OCI-LY1 (cell line): ENCODE data around the gene KRT12.

ENCODE experiments used
- H2AFZ ChIP-seq: fragments of 200-600 bp; sonication (generic), shearing (Covaris generic); 2 replicates; pipeline ENCODE4 v1.6.0; 2014; ENCODE audit warnings: antibody characterized with exemption, mild to moderate bottlenecking, low read length
- H3F3A ChIP-seq: fragments of 200-600 bp; sonication (generic), shearing (Covaris generic); 2 replicates; pipeline ENCODE4 v1.6.0; 2014; ENCODE audit warnings: mild to moderate bottlenecking, antibody characterized with exemption, low read length, moderate library complexity; ENCODE audit not compliant: insufficient read depth
- H3K27ac ChIP-seq: fragments of 200-600 bp; sonication (generic); 2 replicates; pipeline ENCODE4 v1.5.1; 2014; ENCODE audit warnings: low read length, mixed run types, mild to moderate bottlenecking, low read depth; ENCODE audit not compliant: poor library complexity, severe bottlenecking
- H3K27me3 ChIP-seq: fragments of 200-600 bp; sonication (generic); 2 replicates; pipeline ENCODE4 v1.6.0; 2014; ENCODE audit warnings: antibody characterized with exemption, mild to moderate bottlenecking, low read length, moderate library complexity; ENCODE audit not compliant: insufficient read depth
- H3K36me3 ChIP-seq: fragments of 200-600 bp; sonication (generic); 2 replicates; pipeline ENCODE4 v1.6.1; 2014; ENCODE audit warnings: mild to moderate bottlenecking, antibody characterized with exemption, low read length, moderate library complexity, mixed read lengths; ENCODE audit not compliant: insufficient read depth
- H3K4me1 ChIP-seq: fragments of 200-600 bp; sonication (generic); 2 replicates; pipeline ENCODE4 v1.5.1; 2014; ENCODE audit warnings: mild to moderate bottlenecking, low read length, moderate library complexity; ENCODE audit not compliant: insufficient read depth, severe bottlenecking
- H3K4me2 ChIP-seq: fragments of 200-600 bp; sonication (generic), shearing (Covaris generic); 2 replicates; pipeline ENCODE4 v1.6.1; 2014; ENCODE audit warnings: low read length
- H3K4me3 ChIP-seq: fragments of 200-600 bp; sonication (generic); 2 replicates; pipeline ENCODE4 v1.5.1; 2014; ENCODE audit warnings: low read length, low read depth, mild to moderate bottlenecking, mixed read lengths; ENCODE audit not compliant: poor library complexity, severe bottlenecking
- H3K79me2 ChIP-seq: fragments of 200-600 bp; shearing (Covaris generic); 2 replicates; pipeline ENCODE4 v1.6.1; 2016; ENCODE audit warnings: mixed run types, low read length, mixed read lengths; ENCODE audit not compliant: insufficient read depth
- H3K9ac ChIP-seq: fragments of 200-600 bp; sonication (generic), shearing (Covaris generic); 2 replicates; pipeline ENCODE4 v1.6.1; 2014; ENCODE audit warnings: mild to moderate bottlenecking, low read length, mixed read lengths
- H3K9me2 ChIP-seq: fragments of 200-600 bp; sonication (generic), shearing (Covaris generic); 2 replicates; pipeline ENCODE4 v1.6.1; 2014; ENCODE audit warnings: low read depth, mild to moderate bottlenecking, low read length, mixed read lengths
- H3K9me3 ChIP-seq: fragments of 200-600 bp; shearing (Covaris generic); 2 replicates; pipeline ENCODE4 v1.6.1; 2014; ENCODE audit warnings: low read length, mixed read lengths
- H4K20me1 ChIP-seq: fragments of 200-600 bp; sonication (generic), shearing (Covaris generic); 2 replicates; pipeline ENCODE4 v1.6.0; 2016; ENCODE audit warnings: mild to moderate bottlenecking, low read length; ENCODE audit not compliant: insufficient read depth
- CTCF ChIP-seq: fragments of 200-600 bp; sonication (generic), shearing (Covaris generic); IDR thresholded peaks from 2 replicates; pipeline ENCODE4 v1.5.1; 2017; ENCODE audit warnings: mild to moderate bottlenecking, antibody characterized with exemption, low read length, moderate library complexity, mixed read lengths
- EZH2 ChIP-seq: fragments of 200-600 bp; sonication (generic), shearing (Covaris generic); IDR thresholded peaks from 2 replicates; pipeline ENCODE4 v1.8.0; 2017; ENCODE audit warnings: borderline replicate concordance, mixed run types, mild to moderate bottlenecking, antibody characterized with exemption, low read length, moderate library complexity, mixed read lengths

Gene KRT12

GRCh38 chr17:40883031-40883430, 16.0 kb upstream of the KRT12 start:
- Histone ChIP-seq H3K4me1 (no peaks in the 10 kb centered on the region), H3K4me3 (no peak overlapping the region)

GRCh38 chr17:40879026-40879425, 12.0 kb upstream of the KRT12 start:
- no peak overlapping the region for H3K4me3 ChIP-seq

More at GRCh38 chr17:40883031-40883430, 16.0 kb upstream of the KRT12 start:
- no peak overlapping the region for H2AFZ ChIP-seq
- no peak overlapping the region for H3K9ac ChIP-seq
- no peaks in the 10 kb centered on the region for H3K9me2 ChIP-seq
- no peaks in the 10 kb centered on the region for H4K20me1 ChIP-seq
- H3K27me3 ChIP-seq, result 0 out of 2 replicates have a peak, but pooled peaks cover 2% of the 10 kb centered on the region
- no peaks in the 10 kb centered on the region for H3F3A ChIP-seq
- H3K27ac ChIP-seq, result no peak overlapping the region
- TF ChIP-seq EZH2 (no peak), CTCF (no peak)
- no peak overlapping the region for H3K4me2 ChIP-seq
- no peaks in the 10 kb centered on the region for H3K79me2 ChIP-seq
- no peaks in the 10 kb centered on the region for H3K9me3 ChIP-seq
- no peaks in the 10 kb centered on the region for H3K36me3 ChIP-seq

GRCh38 chr17:40878044-40878443, 11.0 kb upstream of the KRT12 start:
- TF ChIP-seq EZH2, result no peak
- Histone ChIP-seq H3K79me2 (no peaks in the 10 kb centered on the region), H3K9ac (no peak overlapping the region), H3K9me3 (no peaks in the 10 kb centered on the region), H4K20me1 (no peaks in the 10 kb centered on the region), H3K36me3 (no peaks in the 10 kb centered on the region), H3K9me2 (no peaks in the 10 kb centered on the region), H2AFZ (no peak overlapping the region), H3F3A (no peaks in the 10 kb centered on the region), H3K4me3 (no peak overlapping the region), H3K4me2 (no peak overlapping the region), H3K27me3 (no peaks in the 10 kb centered on the region), H3K27ac (no peak overlapping the region), H3K4me1 (no peaks in the 10 kb centered on the region)

More at GRCh38 chr17:40879026-40879425, 12.0 kb upstream of the KRT12 start:
- H3K79me2 ChIP-seq, result no peaks in the 10 kb centered on the region
- H2AFZ ChIP-seq, result no peak overlapping the region
- H3K9me2 ChIP-seq, result no peaks in the 10 kb centered on the region
- no peaks in the 10 kb centered on the region for H4K20me1 ChIP-seq
- TF ChIP-seq CTCF (no peak), EZH2 (no peak)
- H3K9me3 ChIP-seq, result no peaks in the 10 kb centered on the region
- no peaks in the 10 kb centered on the region for H3K36me3 ChIP-seq
- no peak overlapping the region for H3K27ac ChIP-seq
- H3K4me2 ChIP-seq, result no peak overlapping the region
- 0 out of 2 replicates have a peak, but pooled peaks cover 2% of the 10 kb centered on the region for H3K27me3 ChIP-seq
- H3K9ac ChIP-seq, result no peak overlapping the region
- no peaks in the 10 kb centered on the region for H3K4me1 ChIP-seq
- H3F3A ChIP-seq, result no peaks in the 10 kb centered on the region

- H3K9me2 ChIP-seq, result no peaks in the 10 kb centered on the region
- no peak overlapping the region for H2AFZ ChIP-seq
- no peaks in the 10 kb centered on the region for H3K9me3 ChIP-seq
- no peaks in the 10 kb centered on the region for H3K79me2 ChIP-seq
- no peaks in the 10 kb centered on the region for H4K20me1 ChIP-seq
- no peak overlapping the region for H3K27ac ChIP-seq
- no peak overlapping the region for H3K9ac ChIP-seq
- no peak overlapping the region for H3K4me3 ChIP-seq
- TF ChIP-seq EZH2 (no peak), CTCF (no peak)
- H3F3A ChIP-seq, result no peaks in the 10 kb centered on the region
- H3K4me2 ChIP-seq, result no peak overlapping the region
- H3K4me1 ChIP-seq, result no peaks in the 10 kb centered on the region
- H3K36me3 ChIP-seq, result no peaks in the 10 kb centered on the region
- H3K27me3 ChIP-seq, result no peaks in the 10 kb centered on the region
Observed at GRCh38 chr17:40873801-40874200, 6.8 kb upstream of the KRT12 start.
